BLaER1 treated with 17β-estradiol and CSF1 and Interleukin-3, amounts not matched to agents 10 nM and 100 nM (cell line): Measurements from ENCODE around the gene SEMA4B.

Source experiments
- H3K27ac ChIP-seq, 11 experiments: shearing (Covaris generic); formaldehyde crosslinking; 2 replicates each; pipeline ENCODE4 v1.8.1; 2022
- H3K27me3 ChIP-seq, 11 experiments: shearing (Covaris generic); formaldehyde crosslinking; 2 replicates each; pipeline ENCODE4 v1.8.1; 2022
- H3K36me3 ChIP-seq, 11 experiments: shearing (Covaris generic); formaldehyde crosslinking; 2 replicates each; pipeline ENCODE4 v1.8.1; 2022
- H3K4me1 ChIP-seq, 10 experiments: shearing (Covaris generic); formaldehyde crosslinking; 2 replicates each; pipeline ENCODE4 v1.8.1; 2022
- H3K4me2 ChIP-seq, 11 experiments: shearing (Covaris generic); formaldehyde crosslinking; 2 replicates each; pipeline ENCODE4 v1.8.1; 2022
- H3K4me3 ChIP-seq, 10 experiments: shearing (Covaris generic); formaldehyde crosslinking; 2 replicates each; pipeline ENCODE4 v1.8.1; 2022
- H3K9ac ChIP-seq, 11 experiments: shearing (Covaris generic); formaldehyde crosslinking; 2 replicates each; pipeline ENCODE4 v1.8.1; 2022
- H3K9me3 ChIP-seq, 11 experiments: shearing (Covaris generic); formaldehyde crosslinking; replicated peaks in 1 of 11; 2 replicates each; pipeline ENCODE4 v1.8.1; 2022
- H4K20me1 ChIP-seq, 11 experiments: shearing (Covaris generic); formaldehyde crosslinking; 2 replicates each; pipeline ENCODE4 v1.8.1; 2022
- Cebpa-rat ChIP-seq, 11 experiments: shearing (Covaris generic); IDR thresholded peaks; 2 replicates each; pipeline ENCODE4 v1.8.1; 2022

Gene SEMA4B

DNA sequence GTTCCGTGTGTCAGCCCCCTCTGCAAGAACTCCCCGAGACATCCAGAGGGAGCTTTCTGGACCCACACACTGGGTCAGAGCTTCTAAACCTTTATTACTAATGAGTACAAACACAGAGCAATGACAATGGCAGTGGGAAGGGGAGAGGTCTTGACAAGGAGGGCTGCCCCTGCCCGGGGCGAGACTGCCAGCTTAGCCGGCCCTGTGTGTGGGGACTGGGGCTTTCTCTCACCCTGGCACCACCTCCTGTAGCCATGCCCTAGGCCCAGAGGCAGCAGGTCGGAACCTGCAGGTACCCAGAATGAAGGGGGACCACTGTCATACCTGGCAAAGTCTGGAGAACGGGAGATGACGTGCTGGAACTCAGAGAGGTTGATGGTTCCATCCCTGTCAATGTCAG lies 29.5 kb downstream of the SEMA4B start:
- no peak for TF ChIP-seq Cebpa-rat (IDR thresholded peaks at IDR 0.05)

DNA sequence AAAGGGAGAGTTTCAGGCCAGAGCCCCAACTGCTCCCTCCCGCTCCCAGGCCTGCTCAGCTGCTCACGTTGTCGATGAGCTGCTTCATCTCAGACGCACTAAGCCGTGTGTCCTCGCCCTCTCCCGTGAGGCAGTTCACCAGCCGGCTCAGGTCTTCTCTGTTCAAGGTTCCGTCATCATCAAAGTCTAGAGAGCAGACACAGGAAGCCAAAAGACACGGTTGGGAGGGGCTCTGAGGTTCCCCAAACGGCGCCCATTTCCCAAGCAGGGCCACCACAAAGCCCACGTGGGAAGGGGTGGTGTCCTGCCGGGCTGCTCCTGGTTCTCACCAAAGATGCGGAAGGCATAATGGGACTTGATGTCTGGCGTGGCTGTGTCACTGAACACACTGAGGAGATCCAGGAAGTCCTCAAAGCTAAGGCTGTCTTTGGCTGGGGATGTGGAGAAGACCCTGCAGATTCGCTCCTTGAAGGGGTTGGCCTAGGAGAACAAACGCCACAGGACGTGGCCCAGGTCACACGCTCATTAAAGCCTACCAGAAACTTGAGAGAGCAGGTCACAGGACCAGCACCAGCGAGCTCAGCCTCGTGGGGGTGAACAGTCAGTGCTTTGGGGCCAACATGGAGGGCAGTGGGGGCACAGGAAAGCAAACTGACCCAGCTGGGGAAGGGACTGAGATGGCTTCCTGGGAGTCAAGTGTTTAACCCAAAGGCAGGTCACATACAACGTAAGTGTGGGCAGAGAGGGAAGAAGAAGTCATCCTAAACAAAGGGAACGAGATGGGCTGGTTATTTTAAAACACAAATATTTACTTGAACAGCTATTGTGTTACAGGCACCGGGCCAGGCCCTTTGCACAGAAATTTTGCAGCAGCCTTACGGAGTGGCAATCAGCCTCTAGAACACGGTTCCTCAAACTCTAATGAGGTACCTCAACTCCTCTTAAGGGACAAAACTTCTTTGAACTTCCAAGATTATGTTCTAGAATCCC lies 30.2 kb downstream of the SEMA4B start:
- Histone ChIP-seq H3K4me1 (peaks cover 41 to 47% (median 45%) of the 10 kb centered on the region in 10 experiments), H3K36me3 (peaks cover 41 to 55% (median 46%) of the 10 kb centered on the region in 11 experiments), H3K27me3 (no peaks in the 10 kb centered on the region), H3K4me3 (peak overlapping the region; percentile 77 to 95 (median 88); a peak in 17 of 20 replicates), H3K9ac (peak overlapping the region; percentile 56 to 91 (median 85); a peak in 20 of 22 replicates), H3K27ac (peak overlapping the region in 10 of 11 experiments; percentile 18 to 89 (median 78); a peak in 20 of 22 replicates), H4K20me1 (peaks cover 5 to 67% (median 28%) of the 10 kb centered on the region in 11 experiments; a peak in 17 of 22 replicates), H3K4me2 (peak overlapping the region; percentile 85 to 100 (median 94)), H3K9me3 (no peaks in the 10 kb centered on the region)
- TF ChIP-seq Cebpa-rat (IDR thresholded peaks at IDR 0.05) = 0 out of 22 replicates have a peak, but pooled peaks of 1 of the 11 experiments have one; percentile 21

More for the DNA sequence above, 29.5 kb downstream of the SEMA4B start:
- Histone ChIP-seq H3K4me2 (peak overlapping the region; percentile 85 to 100 (median 94)), H3K36me3 (peaks cover 48 to 55% (median 52%) of the 10 kb centered on the region in 11 experiments), H3K9me3 (no peaks in the 10 kb centered on the region), H3K4me1 (peaks cover 41 to 47% (median 45%) of the 10 kb centered on the region in 10 experiments), H3K27me3 (no peaks in the 10 kb centered on the region), H3K27ac (peak overlapping the region in 10 of 11 experiments; percentile 18 to 89 (median 78); a peak in 20 of 22 replicates), H4K20me1 (peaks cover 5 to 69% (median 28%) of the 10 kb centered on the region in 11 experiments; a peak in 18 of 22 replicates), H3K9ac (peak overlapping the region; percentile 34 to 91 (median 84); a peak in 20 of 22 replicates), H3K4me3 (peak overlapping the region in 7 of 10 experiments; percentile 6 to 95 (median 86); a peak in 8 of 20 replicates)

GRCh38 chr15:90232196-90232595 lies 31.1 kb downstream of the SEMA4B start:
- no peaks in the 10 kb centered on the region for H3K27me3 ChIP-seq
- H3K4me2 ChIP-seq = peak overlapping the region; percentile 85 to 100 (median 94)
- TF ChIP-seq Cebpa-rat (IDR thresholded peaks at IDR 0.05) = no peak
- H3K36me3 ChIP-seq = peaks cover 34 to 55% (median 38%) of the 10 kb centered on the region in 11 experiments
- H3K4me3 ChIP-seq = peak overlapping the region; percentile 77 to 95 (median 88)
- no peaks in the 10 kb centered on the region for H3K9me3 ChIP-seq
- H4K20me1 ChIP-seq = peaks cover 5 to 64% (median 28%) of the 10 kb centered on the region in 11 experiments; a peak in 17 of 22 replicates
- peak overlapping the region in 9 of 11 experiments; percentile 66 to 89 (median 80); a peak in 16 of 22 replicates for H3K27ac ChIP-seq
- peak overlapping the region; percentile 73 to 91 (median 86); a peak in 20 of 22 replicates for H3K9ac ChIP-seq
- peaks cover 41 to 47% (median 45%) of the 10 kb centered on the region in 10 experiments for H3K4me1 ChIP-seq

DNA sequence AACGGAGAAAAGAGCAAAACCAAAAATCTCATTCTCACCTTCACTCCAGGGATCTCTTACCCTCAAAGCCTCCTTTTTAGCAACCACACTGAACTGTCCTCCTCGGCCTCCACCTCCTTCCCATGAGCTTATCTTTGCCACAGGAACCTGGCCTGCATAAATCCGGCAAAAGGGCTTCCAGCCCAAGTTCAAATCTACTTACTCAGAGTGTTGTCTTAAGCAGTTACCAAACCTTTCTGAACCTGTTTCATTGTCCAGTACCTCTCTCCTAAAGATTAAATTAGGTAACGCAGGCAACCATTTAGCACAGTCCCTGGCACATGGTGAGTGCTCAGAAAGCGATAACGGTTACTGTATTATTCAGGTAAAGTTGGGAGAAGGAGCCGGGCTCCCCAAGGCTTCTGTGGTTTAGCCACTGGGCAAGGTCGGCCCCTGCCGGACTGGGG lies 31.8 kb downstream of the SEMA4B start:
- H3K27me3 ChIP-seq = no peaks in the 10 kb centered on the region
- TF ChIP-seq Cebpa-rat (IDR thresholded peaks at IDR 0.05) = no peak
- peak overlapping the region; percentile 85 to 100 (median 94) for H3K4me2 ChIP-seq
- H3K36me3 ChIP-seq = peaks cover 30 to 55% (median 36%) of the 10 kb centered on the region in 11 experiments
- peaks cover 5 to 57% (median 28%) of the 10 kb centered on the region in 11 experiments; a peak in 16 of 22 replicates for H4K20me1 ChIP-seq
- no peaks in the 10 kb centered on the region for H3K9me3 ChIP-seq
- H3K4me3 ChIP-seq = peak overlapping the region; percentile 77 to 95 (median 88)
- H3K27ac ChIP-seq = peak overlapping the region; percentile 68 to 89 (median 84)
- peaks cover 41 to 47% (median 45%) of the 10 kb centered on the region in 10 experiments for H3K4me1 ChIP-seq
- peak overlapping the region; percentile 73 to 91 (median 86) for H3K9ac ChIP-seq

DNA sequence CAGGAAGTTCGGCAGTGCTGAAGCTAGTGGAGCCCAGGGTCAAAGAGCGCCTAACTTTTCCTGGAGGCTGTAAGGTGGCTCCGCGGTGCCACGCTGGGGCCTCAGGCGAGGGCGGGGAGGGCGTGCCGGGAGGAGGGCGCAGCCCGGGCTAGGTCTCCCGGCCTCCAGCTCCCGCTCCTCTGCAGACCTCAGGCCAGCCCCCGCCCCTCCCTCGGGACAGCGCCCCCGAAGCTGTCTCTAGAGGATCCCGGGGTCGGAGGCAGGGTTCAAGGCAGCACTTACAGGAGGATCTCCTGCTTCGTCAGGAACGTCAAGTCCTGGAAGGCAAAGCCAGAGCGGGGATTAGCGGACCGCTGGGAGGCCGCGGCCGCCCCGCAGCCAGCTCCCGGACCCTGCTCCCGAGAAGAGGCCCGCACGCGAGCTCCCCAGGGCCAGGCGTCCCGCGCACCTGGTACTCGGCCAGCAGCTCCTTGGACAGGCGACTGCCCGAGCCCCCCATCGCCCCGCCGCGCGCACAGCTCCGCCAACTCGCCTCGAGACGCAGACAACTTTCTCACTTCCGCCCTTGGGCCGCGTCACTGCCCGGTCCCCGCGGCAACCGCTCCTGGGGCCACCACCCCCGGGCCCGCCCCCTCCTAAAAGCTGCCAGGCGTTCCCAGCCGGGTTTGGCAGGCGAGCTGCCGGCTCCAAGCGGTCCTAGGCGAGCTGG lies 32.4 kb downstream of the SEMA4B start, which contains the start of gene CIB1:
TSS of gene CIB1 (minus strand) at position 555 of the 709 bp plus-strand sequence. CDS start at position 499, 56 bp downstream.
- Histone ChIP-seq H3K36me3 (peaks cover 28 to 55% (median 36%) of the 10 kb centered on the region in 11 experiments), H4K20me1 (peaks cover 5 to 51% (median 28%) of the 10 kb centered on the region in 11 experiments; a peak in 16 of 22 replicates), H3K4me1 (peaks cover 41 to 49% (median 45%) of the 10 kb centered on the region in 10 experiments), H3K9ac (peak within 1 kb of the TSS; percentile 73 to 91 (median 86)), H3K4me2 (peak within 1 kb of the TSS; percentile 85 to 100 (median 95)), H3K9me3 (no peaks in the 10 kb centered on the region), H3K27ac (peak within 1 kb of the TSS; percentile 68 to 89 (median 84)), H3K4me3 (peak within 1 kb of the TSS; percentile 77 to 95 (median 88)), H3K27me3 (no peaks in the 10 kb centered on the region)
- TF ChIP-seq Cebpa-rat (IDR thresholded peaks at IDR 0.05) = no peak

DNA sequence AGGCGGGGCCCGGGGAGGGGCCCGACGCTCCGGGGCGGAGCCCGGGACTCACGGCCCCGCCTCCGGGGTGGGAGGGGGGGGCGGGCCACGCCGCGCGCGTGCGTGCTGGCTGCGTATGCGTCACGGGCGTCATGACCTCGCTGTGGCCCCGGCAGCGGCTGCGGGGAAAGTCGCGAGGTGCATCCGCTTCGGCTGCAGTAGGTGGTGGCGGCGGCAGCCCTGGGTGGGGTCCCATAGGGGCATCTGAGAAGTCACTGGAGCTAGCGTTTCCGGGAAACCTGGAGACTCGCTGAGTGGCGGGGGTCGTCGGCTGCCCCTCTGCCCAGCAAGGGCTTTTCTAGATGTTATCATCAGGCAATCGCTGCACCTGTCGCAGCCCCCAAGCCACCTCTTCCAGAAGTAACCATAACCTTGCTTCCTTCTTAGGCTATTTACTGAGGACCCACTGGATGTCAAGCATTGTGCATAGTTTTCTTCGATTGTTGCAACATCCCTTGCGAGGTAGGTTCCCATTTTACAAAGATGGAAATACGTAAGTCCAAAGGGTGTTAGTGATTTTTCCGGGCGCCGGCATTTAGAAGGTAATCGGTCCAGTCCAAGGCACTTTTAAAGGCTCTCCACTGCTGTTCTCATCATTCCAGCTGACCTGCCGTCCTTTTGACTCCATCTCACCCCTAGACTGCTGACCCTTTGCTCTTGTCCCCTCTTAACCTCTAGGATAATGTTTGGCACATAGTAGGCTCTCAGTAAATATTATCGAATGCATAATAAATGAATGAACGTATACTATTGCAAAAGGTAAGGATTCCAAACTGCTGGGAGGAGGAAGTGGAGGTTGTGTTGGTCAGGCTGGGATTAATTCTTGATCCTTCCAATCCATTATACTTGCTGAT lies 33.2 kb downstream of the SEMA4B start, which contains the start of gene GDPGP1:
TSS of gene GDPGP1 (plus strand) at position 114 of the 893 bp plus-strand sequence. CDS start 6,700 bp downstream, outside the sequence.
- peak within 1 kb of the TSS; percentile 85 to 100 (median 95) for H3K4me2 ChIP-seq
- H3K36me3 ChIP-seq = peaks cover 23 to 50% (median 32%) of the 10 kb centered on the region in 11 experiments
- no peaks in the 10 kb centered on the region for H3K27me3 ChIP-seq
- H4K20me1 ChIP-seq = peaks cover under 1 to 43% (median 25%) of the 10 kb centered on the region in 11 experiments; a peak in 16 of 22 replicates
- peak within 1 kb of the TSS; percentile 73 to 91 (median 86) for H3K9ac ChIP-seq
- H3K9me3 ChIP-seq = no peaks in the 10 kb centered on the region
- peak within 1 kb of the TSS; percentile 68 to 89 (median 84) for H3K27ac ChIP-seq
- TF ChIP-seq Cebpa-rat (IDR thresholded peaks at IDR 0.05) = peak in 2 of 11 experiments; percentile 34 to 66; a peak in 2 of 22 replicates
- peaks cover 41 to 57% (median 46%) of the 10 kb centered on the region in 10 experiments for H3K4me1 ChIP-seq
- H3K4me3 ChIP-seq = peak within 1 kb of the TSS; percentile 77 to 95 (median 88)

DNA sequence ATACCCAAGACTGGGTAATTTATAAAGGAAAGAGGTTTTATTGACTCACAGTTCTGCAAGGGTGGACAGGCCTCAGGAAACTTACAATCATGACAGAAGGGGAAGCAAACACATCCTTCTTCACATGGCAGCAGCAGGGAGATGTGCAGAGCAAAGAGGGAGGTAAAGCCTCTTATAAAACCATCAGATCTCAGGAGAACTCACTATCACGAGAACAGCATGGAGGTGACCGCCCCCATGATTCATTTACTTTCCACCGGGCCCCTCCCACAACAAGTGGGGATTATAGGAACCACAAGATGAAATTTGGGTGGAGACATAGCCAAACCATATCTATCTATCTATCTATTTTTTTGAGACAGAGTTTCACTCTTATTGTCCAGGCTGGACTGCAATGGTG lies 38.2 kb downstream of the SEMA4B start:
- Histone ChIP-seq H3K36me3 (peaks cover 7 to 60% (median 28%) of the 10 kb centered on the region in 11 experiments; a peak in 21 of 22 replicates), H3K4me3 (no peak overlapping the region), H3K27me3 (no peaks in the 10 kb centered on the region), H3K4me1 (peaks cover 6 to 26% (median 12%) of the 10 kb centered on the region in 10 experiments), H4K20me1 (no peaks in the 10 kb centered on the region), H3K9me3 (no peaks in the 10 kb centered on the region), H3K4me2 (peak overlapping the region in 3 of 11 experiments; percentile 21 to 52 (median 46); a peak in 4 of 22 replicates), H3K27ac (0 out of 22 replicates have a peak overlapping the region, but pooled peaks of 1 of the 11 experiments have one; percentile 16), H3K9ac (no peak overlapping the region)
- no peak for TF ChIP-seq Cebpa-rat (IDR thresholded peaks at IDR 0.05)
